K562 treated with DMSO at 1 percent for 4 hours (cell line): Measurements from ENCODE around the gene ZFP92. TPM values are rescaled to one million over a fixed set of nuclear protein-coding genes. Genes with fewer than 3 reads are reported as not detected.

Experiments used
- total RNA-seq: library from RNA; unstranded; fragments of 300-600 nt; gene quantifications from 2 replicates; pipeline ENCODE4 v1.2.3, GENCODE V29; 2022; ENCODE audit not compliant: insufficient read depth

ZFP92 gene
- total RNA-seq: 2.2 and 3.5 TPM in 2 replicates

GRCh38 chrX:153411255-153411987 is at the start of gene ZFP92:
TSS of gene ZFP92 (plus strand) at chrX:153411472. CDS start at chrX:153418323, 6,851 bp downstream.

GRCh38 chrX:153401133-153401764 is 10.0 kb upstream of the ZFP92 start, which contains the start of gene PNMA6E:
TSS of gene PNMA6E (minus strand) at chrX:153401350. CDS start at chrX:153398849, 2,501 bp downstream.

GRCh38 chrX:153445856-153446635 is 34.8 kb downstream of the ZFP92 start, which contains the start of gene TREX2:
TSS of gene TREX2 (minus strand) at chrX:153446056. CDS start at chrX:153445430, 626 bp downstream.

Other genes with a start within 250 kb of the ZFP92 start
- 43.9 and 52.8 TPM in 2 replicates for gene MAGEA1, start 232.2 kb upstream of the ZFP92 start, total RNA-seq
- not detected in 2 replicates for gene PNMA6F, start 89.7 kb upstream of the ZFP92 start, total RNA-seq
- gene ZNF275, start 77.3 kb upstream of the ZFP92 start, total RNA-seq: 14.5 and 18.3 TPM in 2 replicates
- gene PNMA6E, start 10.1 kb upstream of the ZFP92 start, total RNA-seq: not detected in 2 replicates
- 2.1 and 3.2 TPM in 2 replicates for gene TREX2, start 34.6 kb downstream of the ZFP92 start, total RNA-seq
- 33.3 and 52.1 TPM in 2 replicates for gene HAUS7, start 59.1 kb downstream of the ZFP92 start, total RNA-seq
- gene BGN, start 83.5 kb downstream of the ZFP92 start, total RNA-seq: not detected in 2 replicates
- not detected in 2 replicates for gene ATP2B3, start 106.2 kb downstream of the ZFP92 start, total RNA-seq
- 38.9 and 42.8 TPM in 2 replicates for gene CCNQ, start 187.7 kb downstream of the ZFP92 start, total RNA-seq
- 2.4 and 4.0 TPM in 2 replicates for gene DUSP9, start 235.7 kb downstream of the ZFP92 start, total RNA-seq